Measurements from ENCODE around the gene THBD.

The THBD gene

GRCh38 chr20:23005776-23006175 is 43.7 kb downstream of the THBD start:
- no peaks in the 10 kb centered on the region for H3K9me2 ChIP-seq (ENCODE audit: low read depth, low read length)
- H3K36me3 ChIP-seq (ENCODE audit: insufficient read depth, low read length) = no peaks in the 10 kb centered on the region
- H3K9me3 ChIP-seq (ENCODE audit: low read length) = no peaks in the 10 kb centered on the region
- H3F3A ChIP-seq (ENCODE audit: insufficient read depth, low read length) = no peaks in the 10 kb centered on the region
- H3K27me3 ChIP-seq (ENCODE audit: insufficient read depth, low read length) = no peaks in the 10 kb centered on the region
- no peaks in the 10 kb centered on the region for H4K20me1 ChIP-seq (ENCODE audit: insufficient read depth, low read length)
- H3K4me1 ChIP-seq (ENCODE audit: insufficient read depth, low read length, severe bottlenecking) = no peaks in the 10 kb centered on the region
- no peak overlapping the region for H3K27ac ChIP-seq (ENCODE audit: low read depth, low read length, poor library complexity, severe bottlenecking)
- H3K4me3 ChIP-seq (ENCODE audit: low read depth, low read length, poor library complexity, severe bottlenecking) = no peak overlapping the region
- TF ChIP-seq CTCF (IDR thresholded peaks at IDR 0.05; ENCODE audit: low read length) (no peak), EZH2 (IDR thresholded peaks at IDR 0.05; ENCODE audit: borderline replicate concordance, low read length) (no peak)
- H3K79me2 ChIP-seq (ENCODE audit: insufficient read depth, low read length) = no peaks in the 10 kb centered on the region
- no peak overlapping the region for H2AFZ ChIP-seq (ENCODE audit: low read length)
- no peak overlapping the region for H3K4me2 ChIP-seq (ENCODE audit: low read length)
- H3K9ac ChIP-seq (ENCODE audit: low read length) = no peak overlapping the region

- Histone ChIP-seq H3K36me3 (ENCODE audit: insufficient read depth, low read length) (no peaks in the 10 kb centered on the region), H3F3A (ENCODE audit: insufficient read depth, low read length) (no peaks in the 10 kb centered on the region)
- TF ChIP-seq CTCF (IDR thresholded peaks at IDR 0.05; ENCODE audit: low read length) (no peak), EZH2 (IDR thresholded peaks at IDR 0.05; ENCODE audit: borderline replicate concordance, low read length) (no peak)
Measured at GRCh38 chr20:23003881-23004460, 45.5 kb downstream of the THBD start.

GRCh38 chr20:23003077-23003635 is 46.3 kb downstream of the THBD start:
- Histone ChIP-seq H3K27ac (ENCODE audit: low read depth, low read length, poor library complexity, severe bottlenecking) (no peak overlapping the region), H3K4me3 (ENCODE audit: low read depth, low read length, poor library complexity, severe bottlenecking) (no peak overlapping the region), H3K27me3 (ENCODE audit: insufficient read depth, low read length) (no peaks in the 10 kb centered on the region), H2AFZ (ENCODE audit: low read length) (no peak overlapping the region), H3K9ac (ENCODE audit: low read length) (no peak overlapping the region), H3K4me1 (ENCODE audit: insufficient read depth, low read length, severe bottlenecking) (no peaks in the 10 kb centered on the region), H3F3A (ENCODE audit: insufficient read depth, low read length) (no peaks in the 10 kb centered on the region), H3K9me2 (ENCODE audit: low read depth, low read length) (no peaks in the 10 kb centered on the region), H3K36me3 (ENCODE audit: insufficient read depth, low read length) (no peaks in the 10 kb centered on the region), H3K79me2 (ENCODE audit: insufficient read depth, low read length) (no peaks in the 10 kb centered on the region), H4K20me1 (ENCODE audit: insufficient read depth, low read length) (no peaks in the 10 kb centered on the region), H3K9me3 (ENCODE audit: low read length) (no peaks in the 10 kb centered on the region), H3K4me2 (ENCODE audit: low read length) (no peak overlapping the region)
- no peak for TF ChIP-seq CTCF (IDR thresholded peaks at IDR 0.05; ENCODE audit: low read length)
- no peak for TF ChIP-seq EZH2 (IDR thresholded peaks at IDR 0.05; ENCODE audit: borderline replicate concordance, low read length)

More at GRCh38 chr20:23003881-23004460, 45.5 kb downstream of the THBD start:
- Histone ChIP-seq H4K20me1 (ENCODE audit: insufficient read depth, low read length) (no peaks in the 10 kb centered on the region), H2AFZ (ENCODE audit: low read length) (no peak overlapping the region), H3K27ac (ENCODE audit: low read depth, low read length, poor library complexity, severe bottlenecking) (no peak overlapping the region), H3K4me3 (ENCODE audit: low read depth, low read length, poor library complexity, severe bottlenecking) (no peak overlapping the region), H3K9me2 (ENCODE audit: low read depth, low read length) (no peaks in the 10 kb centered on the region), H3K4me1 (ENCODE audit: insufficient read depth, low read length, severe bottlenecking) (no peaks in the 10 kb centered on the region), H3K4me2 (ENCODE audit: low read length) (no peak overlapping the region), H3K27me3 (ENCODE audit: insufficient read depth, low read length) (no peaks in the 10 kb centered on the region), H3K9ac (ENCODE audit: low read length) (no peak overlapping the region), H3K79me2 (ENCODE audit: insufficient read depth, low read length) (no peaks in the 10 kb centered on the region), H3K9me3 (ENCODE audit: low read length) (no peaks in the 10 kb centered on the region)
